Lung microvascular endothelial cell (primary cell): ENCODE data around the gene CKS2. TPM values are rescaled to one million over a fixed set of nuclear protein-coding genes. Genes with fewer than 3 reads are reported as not detected.

ENCODE experiments used
- DNase-seq, 2 donors: peaks; one replicate each; pipeline versions ENCODE4 v3.0.0 to v3.0.0-alpha.2; 2010; ENCODE audit warnings: low read depth in 2 of 2
- total RNA-seq: library from RNA; depleted of rRNA; stranded (reverse); fragments of >200 nt; gene quantifications from 2 replicates; pipeline ENCODE4 v1.2.1, GENCODE V29; 2014

Gene CKS2
- total RNA-seq, 1 donor from 2014 or later, result 60.3 TPM

DNA sequence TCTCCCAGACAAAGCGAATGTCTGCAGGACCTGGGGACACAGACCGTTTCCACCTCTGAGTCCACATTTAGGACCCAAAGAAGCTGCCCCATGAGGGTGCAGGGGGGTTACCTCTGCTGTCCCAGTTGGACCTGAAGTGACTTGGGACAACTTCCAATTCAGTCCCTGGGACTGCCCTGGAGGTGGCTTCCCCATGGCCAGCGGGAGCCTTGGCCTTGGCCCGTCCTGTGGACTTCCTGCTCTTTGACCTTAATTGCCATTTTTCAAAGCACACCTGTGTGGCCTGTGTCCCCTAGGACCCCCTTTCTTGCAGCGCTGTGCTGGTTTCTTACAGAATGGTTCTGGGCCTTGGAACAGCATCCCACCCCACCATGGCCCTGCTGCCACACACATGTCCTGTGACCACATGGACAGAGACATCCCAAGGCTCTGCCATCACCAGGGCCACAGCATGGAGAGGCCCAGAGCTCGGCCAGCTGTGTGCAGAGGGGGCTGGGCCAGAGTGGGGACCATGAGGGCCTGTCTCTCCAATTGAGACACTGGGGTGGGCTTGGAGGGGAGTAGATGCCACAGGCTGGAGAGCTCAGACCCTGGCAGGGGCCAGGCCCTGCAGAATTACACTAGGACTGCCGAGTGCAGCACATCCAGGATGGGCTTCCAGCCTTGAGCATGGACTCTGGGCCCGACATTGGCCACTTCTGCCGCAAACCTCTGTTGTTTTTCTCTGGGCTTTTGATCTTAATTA, 53.1 kb downstream of the CKS2 start:
- no peak for DNase-seq

DNA sequence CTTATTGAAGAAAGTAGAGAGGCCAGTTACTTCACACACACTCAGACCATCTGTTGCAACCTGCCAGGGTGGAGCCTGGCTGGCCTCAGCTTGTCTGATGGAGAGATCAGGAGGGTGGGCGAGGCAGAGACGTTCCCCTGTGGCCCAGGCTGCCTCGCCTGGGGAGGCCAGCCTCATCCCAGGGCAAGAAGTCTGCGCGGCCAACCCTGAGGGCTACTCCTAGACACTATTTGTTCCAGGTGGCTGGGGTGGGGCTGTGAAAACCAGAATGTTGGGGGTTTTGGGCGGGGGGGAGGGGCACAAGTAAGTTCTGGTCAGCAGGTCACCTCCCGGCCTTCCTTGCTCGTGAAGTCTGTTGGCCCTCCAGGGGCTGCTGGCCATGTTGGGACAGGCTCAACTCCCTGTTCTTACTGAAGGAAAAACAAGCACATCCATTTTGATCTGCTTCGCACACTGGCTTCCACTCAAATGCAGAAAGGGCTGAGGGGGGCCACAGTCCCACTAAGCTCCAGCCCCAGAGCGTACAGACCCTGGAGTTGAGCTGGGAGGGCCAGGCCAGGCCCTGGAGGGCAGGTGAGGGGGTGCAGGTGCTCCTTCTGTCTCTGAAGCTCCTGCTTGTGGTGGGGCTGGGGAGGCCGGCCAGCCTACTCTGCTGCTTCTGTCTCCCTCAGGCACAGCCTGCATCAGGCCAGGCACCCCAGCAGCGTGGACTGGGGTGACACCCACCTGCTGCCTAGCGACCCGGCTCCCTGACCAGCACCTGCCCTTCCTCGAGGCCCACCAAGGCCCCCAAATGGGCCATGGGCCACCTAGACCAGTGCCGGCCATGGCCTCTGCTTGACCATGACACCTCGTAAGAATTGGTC, 53.9 kb downstream of the CKS2 start:
- DNase-seq, result no peak

DNA sequence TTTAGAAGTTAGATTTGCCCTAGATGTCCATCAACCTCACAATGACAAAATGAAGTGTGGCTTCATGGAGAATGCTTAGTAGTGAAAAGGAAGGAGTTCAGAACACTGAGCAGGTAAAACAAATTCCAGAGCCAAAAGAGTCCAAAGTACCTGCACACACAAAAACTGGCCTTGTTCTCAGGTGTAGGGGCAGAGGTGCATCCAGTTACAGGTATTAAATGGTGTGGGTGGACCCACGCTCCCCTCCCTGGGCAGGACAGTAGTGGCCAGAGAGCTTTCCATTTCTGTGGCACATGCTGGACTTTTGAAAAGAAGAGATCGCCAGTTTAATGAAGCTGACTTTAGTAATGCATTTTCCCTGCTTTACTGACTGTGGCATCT, 54.5 kb downstream of the CKS2 start:
- DNase-seq, result no peak

Other genes with a start within 250 kb of the CKS2 start
- 0.20 and 0.22 TPM in 2 replicates for gene SHC3, start 132.4 kb upstream of the CKS2 start, total RNA-seq
- 16.8 and 27.4 TPM in 2 replicates for gene SECISBP2, start 7.3 kb downstream of the CKS2 start, total RNA-seq
- 2.0 and 3.4 TPM in 2 replicates for gene SEMA4D, start 186.9 kb downstream of the CKS2 start, total RNA-seq